SK-N-SH treated with all-trans-retinoic acid at 6 μM for 48 hours (cell line): Measurements from ENCODE around the gene GABBR2.

ENCODE experiments used
- ARNTL ChIP-seq: fragments of 450-650 bp; formaldehyde crosslinking; IDR thresholded peaks from 2 replicates; pipeline ENCODE4 v1.5.0; 2020; ENCODE audit warnings: low read depth, mild to moderate bottlenecking, moderate library complexity, borderline replicate concordance
- CREB5 ChIP-seq: fragments of 250-450 bp; sonication (Bioruptor Pico); IDR thresholded peaks from 2 replicates; pipeline ENCODE4 v1.5.1; 2020; ENCODE audit warnings: low read depth, mild to moderate bottlenecking, moderate library complexity
- GLIS3 ChIP-seq: fragments of 250-450 bp; sonication (Bioruptor Pico); IDR thresholded peaks from 2 replicates; pipeline ENCODE4 v1.5.0; 2020; ENCODE audit warnings: mild to moderate bottlenecking, moderate library complexity
- PATZ1 ChIP-seq: fragments of 250-450 bp; sonication (Bioruptor Pico); IDR thresholded peaks from 2 replicates; pipeline ENCODE4 v1.8.0; 2020; ENCODE audit warnings: mild to moderate bottlenecking, moderate library complexity, borderline replicate concordance
- RARB ChIP-seq: fragments of 250-450 bp; sonication (Bioruptor Pico); IDR thresholded peaks from 2 replicates; pipeline ENCODE4 v1.8.0; 2021; ENCODE audit warnings: mild to moderate bottlenecking, moderate library complexity
- SNAI2 ChIP-seq: fragments of 250-450 bp; sonication (Bioruptor Pico); IDR thresholded peaks from 2 replicates; pipeline ENCODE4 v1.5.0; 2020; ENCODE audit warnings: mild to moderate bottlenecking, moderate library complexity
- TOX ChIP-seq: fragments of 250-450 bp; sonication (Bioruptor Pico); IDR thresholded peaks from 2 replicates; pipeline ENCODE4 v1.8.0; 2021; ENCODE audit warnings: mild to moderate bottlenecking, moderate library complexity, borderline replicate concordance
- ZFP3 ChIP-seq: fragments of 250-450 bp; sonication (Bioruptor Pico); IDR thresholded peaks from 2 replicates; pipeline ENCODE4 v1.5.0; 2020; ENCODE audit warnings: mild to moderate bottlenecking, moderate library complexity
- ZFP30 ChIP-seq: fragments of 450-650 bp; formaldehyde crosslinking; IDR thresholded peaks from 2 replicates; pipeline ENCODE4 v1.5.0; 2022; ENCODE audit warnings: mild to moderate bottlenecking, moderate library complexity
- ZNF70 ChIP-seq: fragments of 450-650 bp; formaldehyde crosslinking; IDR thresholded peaks from 2 replicates; pipeline ENCODE4 v1.5.0; 2020; ENCODE audit warnings: mild to moderate bottlenecking, moderate library complexity

DNA sequence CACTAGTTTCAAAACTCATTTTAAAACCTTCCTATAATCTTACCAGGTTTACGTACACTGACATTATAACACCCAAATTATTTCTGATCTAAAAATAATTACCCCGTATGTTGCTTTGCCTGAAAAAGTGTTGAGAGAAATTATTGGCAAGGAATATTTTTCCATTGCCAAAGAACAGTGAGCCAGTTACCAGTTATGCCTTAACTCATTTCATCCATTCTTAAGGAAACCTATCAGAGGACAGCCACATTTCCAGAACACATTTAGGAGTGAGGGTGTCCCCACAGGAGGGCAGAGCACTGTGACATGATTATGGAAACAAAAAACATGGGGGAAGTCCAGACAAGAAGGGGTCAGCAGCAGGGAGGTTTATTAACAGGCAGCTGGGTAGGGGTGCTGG is 52.2 kb downstream of the GABBR2 start:
- TF ChIP-seq RARB (CRISPR knock-in tag) (no peak), ARNTL (CRISPR knock-in tag) (no peak), ZNF70 (CRISPR knock-in tag) (no peak), ZFP3 (CRISPR knock-in tag) (no peak), TOX (no peak), ZFP30 (no peak), GLIS3 (CRISPR knock-in tag) (no peak), SNAI2 (no peak), CREB5 (no peak), PATZ1 (no peak)
